Ishikawa (cell line): ENCODE results near the gene PDE7B.

ENCODE experiments used
- CEBPB ChIP-seq: IDR thresholded peaks from 2 replicates; pipeline ENCODE4 v1.6.1; 2012
- CREB1 ChIP-seq: IDR thresholded peaks from 2 replicates; pipeline ENCODE4 v1.6.1; 2012; ENCODE audit warnings: low read depth
- EGR1 ChIP-seq: IDR thresholded peaks from 2 replicates; pipeline ENCODE4 v1.6.1; 2012
- EP300 ChIP-seq: IDR thresholded peaks from 2 replicates; pipeline ENCODE4 v1.6.1; 2012; ENCODE audit warnings: borderline replicate concordance
- FOXM1 ChIP-seq: IDR thresholded peaks from 2 replicates; pipeline ENCODE4 v1.6.1; 2012; ENCODE audit warnings: low read depth, borderline replicate concordance
- MAX ChIP-seq: IDR thresholded peaks from 2 replicates; pipeline ENCODE4 v1.6.1; 2012
- NFIC ChIP-seq: IDR thresholded peaks from 2 replicates; pipeline ENCODE4 v1.6.1; 2012
- RAD21 ChIP-seq: IDR thresholded peaks from 2 replicates; pipeline ENCODE4 v1.6.1; 2012; ENCODE audit warnings: low read depth
- REST ChIP-seq: IDR thresholded peaks from 2 replicates; pipeline ENCODE4 v1.6.1; 2012; ENCODE audit warnings: low read depth, mild to moderate bottlenecking
- TAF1 ChIP-seq: IDR thresholded peaks from 2 replicates; pipeline ENCODE4 v1.6.1; 2012; ENCODE audit warnings: low read depth, mild to moderate bottlenecking
- TCF12 ChIP-seq: IDR thresholded peaks from 2 replicates; pipeline ENCODE4 v1.6.1; 2012; ENCODE audit warnings: low read depth
- TEAD4 ChIP-seq: IDR thresholded peaks from 2 replicates; pipeline ENCODE4 v1.6.1; 2012
- YY1 ChIP-seq: IDR thresholded peaks from 2 replicates; pipeline ENCODE4 v1.6.1; 2012; ENCODE audit warnings: low read depth
- ZBTB7A ChIP-seq: IDR thresholded peaks from 2 replicates; pipeline ENCODE4 v1.6.1; 2012; ENCODE audit warnings: low read depth
- TF ChIP-seq, protein P1 (sequence below): IDR thresholded peaks from 2 replicates; pipeline ENCODE4 v1.6.1; 2012

PDE7B gene

GRCh38 chr6:135946674-135947073, 95.2 kb downstream of the PDE7B start:
- TF ChIP-seq MAX = no peak
- TF ChIP-seq CREB1 = no peak
- TF ChIP-seq TCF12 = no peak
- no peak for TF ChIP-seq TEAD4
- TF ChIP-seq TAF1 = no peak
- no peak for TF ChIP-seq YY1
- TF ChIP-seq FOXM1 = no peak
- TF ChIP-seq CEBPB = no peak
- TF ChIP-seq REST = no peak
- no peak for TF ChIP-seq EGR1
- no peak for TF ChIP-seq ZBTB7A
- no peak for TF ChIP-seq RAD21
- TF ChIP-seq, protein P1, sequence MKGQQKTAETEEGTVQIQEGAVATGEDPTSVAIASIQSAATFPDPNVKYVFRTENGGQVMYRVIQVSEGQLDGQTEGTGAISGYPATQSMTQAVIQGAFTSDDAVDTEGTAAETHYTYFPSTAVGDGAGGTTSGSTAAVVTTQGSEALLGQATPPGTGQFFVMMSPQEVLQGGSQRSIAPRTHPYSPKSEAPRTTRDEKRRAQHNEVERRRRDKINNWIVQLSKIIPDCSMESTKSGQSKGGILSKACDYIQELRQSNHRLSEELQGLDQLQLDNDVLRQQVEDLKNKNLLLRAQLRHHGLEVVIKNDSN = no peak
- TF ChIP-seq NFIC = no peak
- no peak for TF ChIP-seq EP300

GRCh38 chr6:135950669-135951068, 99.2 kb downstream of the PDE7B start:
- TF ChIP-seq EGR1 (no peak), TEAD4 (no peak), ZBTB7A (no peak), FOXM1 (no peak)

GRCh38 chr6:135951169-135951568, 99.7 kb downstream of the PDE7B start:
- no peak for TF ChIP-seq ZBTB7A
- no peak for TF ChIP-seq YY1
- TF ChIP-seq, protein P1 = no peak
- no peak for TF ChIP-seq TEAD4
- no peak for TF ChIP-seq TAF1
- no peak for TF ChIP-seq EP300
- no peak for TF ChIP-seq EGR1
- TF ChIP-seq NFIC = no peak
- no peak for TF ChIP-seq FOXM1
- TF ChIP-seq TCF12 = no peak
- no peak for TF ChIP-seq REST
- TF ChIP-seq RAD21 = no peak
- TF ChIP-seq MAX = no peak
- no peak for TF ChIP-seq CREB1
- no peak for TF ChIP-seq CEBPB

DNA sequence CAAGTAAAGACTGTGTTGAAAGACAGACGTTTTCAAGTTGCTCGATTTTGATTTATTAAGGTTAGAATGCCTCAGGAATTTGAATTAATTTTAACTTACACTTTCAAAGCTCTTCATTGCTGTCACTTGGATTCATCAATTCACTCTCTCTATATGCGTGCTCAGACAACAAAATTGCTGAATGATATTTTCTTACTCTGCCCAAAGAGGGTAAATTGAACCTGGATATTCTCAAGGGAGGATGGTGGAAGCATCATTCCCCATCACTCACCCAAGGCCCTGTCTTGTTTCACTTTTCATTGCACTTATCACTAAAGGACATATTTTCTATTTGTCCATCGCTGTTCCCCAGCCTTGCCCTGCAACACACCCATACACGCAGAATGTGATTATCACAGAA, 102.3 kb downstream of the PDE7B start:
- TF ChIP-seq ZBTB7A = no peak
- TF ChIP-seq YY1 = no peak
- TF ChIP-seq CEBPB = no peak

DNA sequence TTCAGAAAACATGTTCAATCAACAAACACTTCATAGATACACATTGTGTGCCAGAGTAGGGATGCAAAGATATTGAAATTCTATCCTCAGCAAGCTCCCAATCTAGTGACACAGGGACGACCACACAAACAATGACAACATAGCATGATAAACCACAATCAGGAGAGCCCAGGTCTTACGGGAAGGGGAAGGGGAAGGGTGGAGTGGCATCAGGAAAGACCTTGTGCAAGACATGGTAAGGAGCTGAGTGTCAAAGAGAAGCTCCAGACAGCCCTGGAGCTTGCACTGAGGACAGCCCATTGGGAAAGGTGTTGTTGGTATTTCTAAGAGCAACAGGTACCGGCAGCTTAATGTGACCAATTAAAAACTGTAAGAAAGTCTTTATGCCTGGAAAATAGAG, 103.6 kb downstream of the PDE7B start:
- no peak for TF ChIP-seq EGR1
- TF ChIP-seq, protein P1 = no peak

GRCh38 chr6:135962731-135963130, 111.2 kb downstream of the PDE7B start:
- TF ChIP-seq MAX (no peak), TAF1 (no peak), TEAD4 (no peak), NFIC (no peak), EP300 (no peak), ZBTB7A (no peak), REST (no peak), CREB1 (no peak)
- TF ChIP-seq, protein P1 = no peak
